BJ (cell line): ENCODE data around the gene PRR32. TPM values are rescaled to one million over a fixed set of nuclear protein-coding genes. Genes with fewer than 3 reads are reported as not detected.

ENCODE experiments used
- CTCF ChIA-PET: fragments of 350-600 bp; formaldehyde crosslinking; extraction: SDS; loops from one replicate; lab custom pipeline; 2021; ENCODE audit warnings: antibody characterized with exemption, inconsistent platforms; lab: Yijun Ruan, JAX
- POLR2A ChIA-PET: fragments of 300-600 bp; sonication (Branson Sonifier 250); formaldehyde crosslinking; extraction: SDS; loops from one replicate; lab custom pipeline; 2021; ENCODE audit warnings: antibody characterized with exemption; lab: Charles Lee
- DNase-seq: peaks from one replicate; pipeline ENCODE4 v3.0.0-alpha.2; 2011; ENCODE audit warnings: low read depth
- H3K27me3 ChIP-seq: 2 replicates; pipeline ENCODE4 v1.6.0; 2011; ENCODE audit warnings: low read length; ENCODE audit not compliant: control insufficient read depth, insufficient read depth
- H3K36me3 ChIP-seq: 2 replicates; pipeline ENCODE4 v1.5.1; 2011; ENCODE audit warnings: low read length; ENCODE audit not compliant: control insufficient read depth, insufficient read depth
- H3K4me3 ChIP-seq: 2 replicates; pipeline ENCODE4 v1.5.1; 2011; ENCODE audit warnings: low read depth, mild to moderate bottlenecking, control low read depth, low read length
- polyA plus RNA-seq: library from polyadenylated mRNA; depleted of rRNA; stranded (reverse); fragments of >200 nt; gene quantifications from 2 replicates; pipeline ENCODE4 v1.2.3, GENCODE V29; 2011
- TF ChIP-seq, protein P1 (sequence below): IDR thresholded peaks from 2 replicates; pipeline ENCODE4 v1.5.1; 2011; ENCODE audit warnings: low read depth, mild to moderate bottlenecking, control low read depth, inconsistent platforms, low read length, moderate library complexity; ENCODE audit not compliant: insufficient read depth

Gene PRR32
- polyA plus RNA-seq, 1 experiment, result not detected

GRCh38 chrX:126855839-126856524, 36.5 kb downstream of the PRR32 start:
- CTCF ChIA-PET, result no interaction called here
- POLR2A ChIA-PET, result no interaction called here
- H3K27me3 ChIP-seq, result no peaks in the 10 kb centered on the region
- TF ChIP-seq, protein P1, sequence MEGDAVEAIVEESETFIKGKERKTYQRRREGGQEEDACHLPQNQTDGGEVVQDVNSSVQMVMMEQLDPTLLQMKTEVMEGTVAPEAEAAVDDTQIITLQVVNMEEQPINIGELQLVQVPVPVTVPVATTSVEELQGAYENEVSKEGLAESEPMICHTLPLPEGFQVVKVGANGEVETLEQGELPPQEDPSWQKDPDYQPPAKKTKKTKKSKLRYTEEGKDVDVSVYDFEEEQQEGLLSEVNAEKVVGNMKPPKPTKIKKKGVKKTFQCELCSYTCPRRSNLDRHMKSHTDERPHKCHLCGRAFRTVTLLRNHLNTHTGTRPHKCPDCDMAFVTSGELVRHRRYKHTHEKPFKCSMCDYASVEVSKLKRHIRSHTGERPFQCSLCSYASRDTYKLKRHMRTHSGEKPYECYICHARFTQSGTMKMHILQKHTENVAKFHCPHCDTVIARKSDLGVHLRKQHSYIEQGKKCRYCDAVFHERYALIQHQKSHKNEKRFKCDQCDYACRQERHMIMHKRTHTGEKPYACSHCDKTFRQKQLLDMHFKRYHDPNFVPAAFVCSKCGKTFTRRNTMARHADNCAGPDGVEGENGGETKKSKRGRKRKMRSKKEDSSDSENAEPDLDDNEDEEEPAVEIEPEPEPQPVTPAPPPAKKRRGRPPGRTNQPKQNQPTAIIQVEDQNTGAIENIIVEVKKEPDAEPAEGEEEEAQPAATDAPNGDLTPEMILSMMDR, result no peak
- no peaks in the 10 kb centered on the region for H3K36me3 ChIP-seq
- DNase-seq, result no peak
- no peak overlapping the region for H3K4me3 ChIP-seq
